ENCODE results near the gene UBFD1.
"Not testable (repeated sequence)": the region's sequence is repeated elsewhere in the genome, so short reads cannot be mapped to it uniquely, and the experiment has no call there.

UBFD1 gene

GRCh38 chr16:23610905-23611304 lies 53.4 kb downstream of the UBFD1 start:
- DNase-seq: not testable (repeated sequence)

GRCh38 chr16:23611936-23612335 lies 54.4 kb downstream of the UBFD1 start:
- DNase-seq: no peak

GRCh38 chr16:23615805-23616204 lies 58.3 kb downstream of the UBFD1 start:
- no peak for DNase-seq
